C4-2B (cell line): ENCODE measurements around the gene ARHGAP12.

Experiments used
- H3K27ac ChIP-seq: fragments of 450-650 bp; 2 replicates; pipeline ENCODE4 v1.5.1; 2017
- ZFX ChIP-seq: fragments of 450-650 bp; IDR thresholded peaks from 2 replicates; pipeline ENCODE4 v1.6.1; 2017
- TF ChIP-seq, protein P1 (sequence below): fragments of 450-650 bp; conservative IDR thresholded peaks from 2 replicates; pipeline ENCODE4 v1.5.1; 2017; ENCODE audit warnings: mild to moderate bottlenecking

ARHGAP12 gene

DNA sequence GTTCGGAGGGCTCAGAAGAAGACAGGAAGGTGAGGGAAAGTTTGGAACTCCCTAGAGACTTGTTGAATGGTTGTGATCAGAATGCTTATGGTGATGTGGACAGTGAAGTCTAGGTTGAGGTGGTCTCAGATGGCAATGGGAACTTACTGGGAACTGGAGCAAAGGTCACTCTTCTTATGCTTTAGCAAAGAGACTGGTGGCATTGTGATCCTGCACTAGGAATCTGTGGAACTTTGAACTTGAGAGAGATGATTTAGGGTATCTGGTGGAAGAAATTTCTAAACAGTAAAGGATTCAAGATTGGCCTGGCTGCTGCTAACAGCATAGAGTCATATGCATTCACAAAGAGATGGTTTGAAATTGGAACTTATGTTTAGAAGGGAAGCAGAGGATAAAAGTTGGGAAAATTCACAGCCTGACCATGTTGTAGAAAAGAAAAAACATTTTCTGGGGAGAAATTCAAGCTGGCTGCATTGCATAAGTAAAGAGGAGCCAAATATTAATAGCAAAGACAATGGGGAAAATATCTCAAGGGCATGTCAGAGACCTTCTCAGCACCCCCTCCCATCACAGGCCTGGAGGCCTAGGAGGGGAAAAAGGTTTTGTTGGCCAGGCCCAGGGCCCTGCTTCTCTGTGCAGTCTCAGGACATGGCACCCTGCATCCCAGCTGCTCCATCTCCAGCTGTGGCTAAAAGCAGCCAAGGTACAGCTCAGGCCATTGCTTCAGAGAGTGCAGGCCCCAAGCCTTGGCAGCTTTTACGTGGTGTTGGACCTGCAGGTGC is 26.0 kb upstream of the ARHGAP12 start:
- H3K27ac ChIP-seq, result no peak overlapping the region
- no peak for TF ChIP-seq ZFX
- TF ChIP-seq, protein P1, sequence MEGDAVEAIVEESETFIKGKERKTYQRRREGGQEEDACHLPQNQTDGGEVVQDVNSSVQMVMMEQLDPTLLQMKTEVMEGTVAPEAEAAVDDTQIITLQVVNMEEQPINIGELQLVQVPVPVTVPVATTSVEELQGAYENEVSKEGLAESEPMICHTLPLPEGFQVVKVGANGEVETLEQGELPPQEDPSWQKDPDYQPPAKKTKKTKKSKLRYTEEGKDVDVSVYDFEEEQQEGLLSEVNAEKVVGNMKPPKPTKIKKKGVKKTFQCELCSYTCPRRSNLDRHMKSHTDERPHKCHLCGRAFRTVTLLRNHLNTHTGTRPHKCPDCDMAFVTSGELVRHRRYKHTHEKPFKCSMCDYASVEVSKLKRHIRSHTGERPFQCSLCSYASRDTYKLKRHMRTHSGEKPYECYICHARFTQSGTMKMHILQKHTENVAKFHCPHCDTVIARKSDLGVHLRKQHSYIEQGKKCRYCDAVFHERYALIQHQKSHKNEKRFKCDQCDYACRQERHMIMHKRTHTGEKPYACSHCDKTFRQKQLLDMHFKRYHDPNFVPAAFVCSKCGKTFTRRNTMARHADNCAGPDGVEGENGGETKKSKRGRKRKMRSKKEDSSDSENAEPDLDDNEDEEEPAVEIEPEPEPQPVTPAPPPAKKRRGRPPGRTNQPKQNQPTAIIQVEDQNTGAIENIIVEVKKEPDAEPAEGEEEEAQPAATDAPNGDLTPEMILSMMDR, result no peak

DNA sequence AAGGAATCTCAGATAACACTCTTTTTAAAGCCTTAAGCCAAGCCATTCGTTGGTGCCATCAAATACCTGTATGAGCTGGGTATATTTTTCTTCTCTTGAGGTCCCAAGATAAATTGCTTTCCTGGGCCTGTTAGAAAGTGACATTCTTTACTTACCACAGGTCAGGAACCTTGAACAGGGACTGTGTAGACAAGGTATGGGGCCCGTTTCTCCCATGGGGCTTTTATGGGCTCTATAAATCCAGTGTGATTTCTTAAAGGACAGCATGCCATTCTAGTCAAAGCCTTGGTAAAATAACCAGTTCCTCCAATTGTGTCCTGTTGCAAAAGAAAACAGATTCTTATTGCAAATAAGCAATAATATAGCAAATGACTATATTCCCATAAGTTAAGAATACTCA is 24.8 kb upstream of the ARHGAP12 start:
- H3K27ac ChIP-seq, result no peak overlapping the region
- TF ChIP-seq, protein P1, result no peak
- TF ChIP-seq ZFX, result no peak

DNA sequence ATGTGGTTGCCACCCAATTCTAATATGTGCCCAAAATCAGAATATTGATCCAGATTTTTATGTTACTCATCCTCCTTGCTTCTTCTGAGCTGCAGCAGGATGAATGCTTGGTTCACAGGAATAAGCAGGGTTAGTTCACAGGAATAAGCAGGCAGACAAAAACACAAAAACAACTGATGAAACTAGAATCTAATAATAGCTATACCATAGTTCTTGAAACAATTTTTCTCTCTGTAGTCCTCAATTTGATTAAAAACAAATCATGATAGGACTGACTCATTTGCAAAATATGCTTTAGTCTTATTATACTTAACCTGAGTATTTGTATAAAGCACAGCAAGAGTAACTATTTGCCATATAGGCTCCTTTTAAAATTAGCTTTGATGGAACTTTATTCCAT is 24.4 kb upstream of the ARHGAP12 start:
- TF ChIP-seq, protein P1, result no peak
- no peak for TF ChIP-seq ZFX
- no peak overlapping the region for H3K27ac ChIP-seq

DNA sequence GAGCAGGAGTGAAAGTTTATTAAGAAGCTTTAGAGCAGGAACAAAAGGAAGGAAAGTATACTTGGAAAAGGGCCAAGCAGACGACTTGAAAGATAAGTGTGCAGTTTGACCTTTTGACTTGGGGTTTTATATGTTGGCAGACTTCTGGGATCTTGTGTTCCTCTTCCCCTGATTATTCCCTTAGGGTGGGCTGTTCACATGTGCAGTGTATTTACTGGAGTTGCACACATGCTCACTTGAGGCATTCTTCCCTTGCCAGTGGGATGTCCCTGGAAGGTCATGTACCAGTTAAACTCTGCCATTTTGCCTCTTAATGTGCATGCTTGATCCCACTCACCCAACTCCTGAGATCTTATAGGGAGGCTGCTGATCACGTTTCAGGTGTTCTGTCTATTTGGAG is 23.4 kb upstream of the ARHGAP12 start:
- H3K27ac ChIP-seq, result no peak overlapping the region
- TF ChIP-seq, protein P1, result no peak
- TF ChIP-seq ZFX, result no peak

DNA sequence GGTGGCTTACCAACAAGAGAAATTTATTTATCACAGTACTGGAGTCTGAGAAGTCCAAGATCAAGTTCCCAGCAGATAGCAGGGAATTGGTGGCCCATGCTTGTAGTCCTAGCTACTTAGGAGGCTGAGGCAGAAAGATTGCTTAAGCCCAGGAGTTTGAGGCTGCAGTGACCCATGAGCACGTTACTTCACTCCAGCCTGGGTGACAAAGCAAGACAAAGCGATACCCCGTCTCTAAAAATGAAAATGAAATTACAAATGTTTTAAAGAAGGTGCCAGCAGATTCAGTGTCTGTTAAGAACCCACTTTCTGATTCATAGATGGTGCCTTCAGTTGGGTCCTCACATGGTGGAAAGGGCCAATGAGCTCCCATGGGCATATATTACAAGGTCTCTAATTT is 20.6 kb upstream of the ARHGAP12 start:
- no peak for TF ChIP-seq ZFX
- no peak overlapping the region for H3K27ac ChIP-seq

DNA sequence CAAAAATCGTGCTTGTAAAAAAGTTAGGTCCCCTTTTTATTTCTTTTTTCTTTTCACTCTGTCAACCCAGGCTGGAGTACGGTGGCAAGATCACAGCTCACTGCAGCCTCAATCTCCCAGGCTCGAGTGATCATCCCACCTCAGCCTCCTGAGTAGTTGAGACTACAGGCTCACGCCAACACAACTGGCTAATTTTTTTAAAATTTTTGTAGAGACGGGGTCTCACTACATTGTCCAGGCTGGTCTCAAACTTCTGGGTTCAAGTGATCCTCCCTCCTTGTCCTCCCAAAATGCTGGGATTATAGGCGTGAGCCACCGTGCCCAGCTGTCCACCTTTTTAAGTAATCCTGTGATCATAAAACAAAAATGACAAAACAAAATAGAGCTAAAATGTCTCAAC is 19.4 kb upstream of the ARHGAP12 start:
- peak overlapping the region; percentile 22; the same call in 1 of the 2 replicates for H3K27ac ChIP-seq
- TF ChIP-seq ZFX, result no peak
- TF ChIP-seq, protein P1, result no peak

DNA sequence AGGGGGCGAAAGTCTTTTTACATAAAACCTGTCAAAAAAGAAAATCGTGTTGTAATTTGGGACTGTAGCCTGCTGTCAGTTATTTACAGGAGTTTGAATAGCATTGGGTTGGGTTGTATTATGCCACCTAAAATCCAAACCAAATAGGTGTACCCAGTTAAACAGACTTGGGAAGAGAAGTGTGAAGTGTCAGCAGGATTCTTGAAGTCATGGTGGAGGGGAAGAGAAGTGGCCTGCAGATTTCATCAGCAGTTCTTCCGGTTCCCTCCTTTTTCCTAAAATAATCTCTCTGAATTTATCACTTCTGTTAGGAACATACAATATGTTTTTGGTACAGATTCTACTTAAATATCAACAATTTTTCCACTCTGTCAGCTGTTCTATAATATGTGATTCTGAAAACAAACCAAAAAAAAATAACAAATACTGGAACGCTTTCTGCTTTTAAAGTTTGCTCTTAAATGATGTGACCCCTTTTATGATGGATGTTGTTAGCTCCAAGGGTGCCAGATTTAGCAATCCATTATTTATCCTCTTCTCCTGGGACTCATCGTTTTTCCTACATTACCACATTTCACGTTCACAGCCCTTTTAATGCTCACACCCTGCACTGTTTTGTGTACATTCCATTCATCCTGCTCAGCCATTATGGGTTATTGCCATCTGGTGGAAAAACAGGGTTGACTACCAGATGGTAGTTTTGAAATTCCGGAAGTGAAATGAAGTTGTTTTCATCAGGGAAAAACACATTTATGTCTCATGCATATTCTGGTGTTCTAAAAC is 18.7 kb upstream of the ARHGAP12 start:
- no peak overlapping the region for H3K27ac ChIP-seq
- TF ChIP-seq ZFX, result no peak
- TF ChIP-seq, protein P1, result peak; percentile 67
